HepG2 (cell line): ENCODE measurements around the gene EMILIN1. TPM values are rescaled to one million over a fixed set of nuclear protein-coding genes. Genes with fewer than 3 reads are reported as not detected.

ENCODE experiments used
- CCAR2 ChIP-seq: fragments of 200-400 bp; formaldehyde crosslinking; optimal IDR thresholded peaks from 2 replicates; pipeline ENCODE3; 2018; ENCODE audit warnings: low read depth, mild to moderate bottlenecking, low read length, moderate library complexity
- EZH2 ChIP-seq: conservative IDR thresholded peaks from 2 replicates; pipeline ENCODE4 v1.6.1; 2012; ENCODE audit warnings: mild to moderate bottlenecking, low read depth, low read length, moderate library complexity
- GPN1 ChIP-seq: sonication (generic); formaldehyde crosslinking; IDR thresholded peaks from 2 replicates; pipeline ENCODE4 v1.5.1; 2020; ENCODE audit warnings: missing genetic modification reagents, borderline replicate concordance
- HMGXB4 ChIP-seq, 2 experiments: sonication (generic) in 1 of 2; formaldehyde crosslinking in 1 of 2; IDR thresholded peaks; 2 replicates each; pipeline versions ENCODE4 v1.4.0 to v1.6.1; 2018 to 2020; ENCODE audit warnings: missing genetic modification reagents in 2 of 2, borderline replicate concordance in 1 of 2, low read depth in 1 of 2, mild to moderate bottlenecking in 1 of 2, missing biosample characterization in 1 of 2
- JARID2 ChIP-seq: sonication (generic); formaldehyde crosslinking; IDR thresholded peaks from 2 replicates; pipeline ENCODE4 v1.8.1; 2023; ENCODE audit warnings: missing genetic modification reagents, inconsistent platforms; ENCODE audit not compliant: insufficient replicate concordance
- JDP2 ChIP-seq: sonication (generic); formaldehyde crosslinking; IDR thresholded peaks from 2 replicates; pipeline ENCODE4 v1.8.1; 2022; ENCODE audit warnings: missing genetic modification reagents, borderline replicate concordance
- KDM1A ChIP-seq: IDR thresholded peaks from 2 replicates; pipeline ENCODE4 v1.6.1; 2016; ENCODE audit warnings: missing compliant biosample characterization
- LBX2 ChIP-seq: sonication (generic); formaldehyde crosslinking; IDR thresholded peaks from 2 replicates; pipeline ENCODE4 v1.5.0; 2020; ENCODE audit warnings: missing genetic modification reagents, mild to moderate bottlenecking, borderline replicate concordance
- MED8 ChIP-seq: sonication (generic); formaldehyde crosslinking; IDR thresholded peaks from 2 replicates; pipeline ENCODE4 v1.8.1; 2023; ENCODE audit warnings: mild to moderate bottlenecking, missing genetic modification reagents; ENCODE audit not compliant: insufficient replicate concordance
- NR2F1 ChIP-seq, 2 experiments: fragments of 450-650 bp in 1 of 2; formaldehyde crosslinking in 1 of 2; IDR thresholded peaks; 2 replicates each; pipeline versions ENCODE4 v1.5.0 to v1.6.1; 2016 to 2020; ENCODE audit warnings: mild to moderate bottlenecking in 1 of 2, missing compliant biosample characterization in 1 of 2, missing genetic modification reagents in 1 of 2, moderate library complexity in 1 of 2
- ONECUT2 ChIP-seq: sonication (generic); formaldehyde crosslinking; IDR thresholded peaks from 2 replicates; pipeline ENCODE4 v1.4.0; 2020; ENCODE audit warnings: missing genetic modification reagents
- SETDB1 ChIP-seq: sonication (generic); formaldehyde crosslinking; IDR thresholded peaks from 2 replicates; pipeline ENCODE4 v1.5.1; 2020; ENCODE audit warnings: missing genetic modification reagents, mild to moderate bottlenecking, borderline replicate concordance
- SOX13 ChIP-seq, 3 experiments: fragments of 450-650 bp in 1 of 3; sonication (generic) in 1 of 3; formaldehyde crosslinking in 1 of 3; IDR thresholded peaks in 2 of 3; conservative IDR thresholded peaks in 1 of 3; 2 replicates each; pipeline versions ENCODE4 v1.5.0 to v1.6.1; 2016 to 2020; ENCODE audit warnings: antibody characterized with exemption in 1 of 3, mild to moderate bottlenecking in 1 of 3, missing compliant biosample characterization in 1 of 3, missing genetic modification reagents in 1 of 3, moderate library complexity in 1 of 3
- ZMAT5 ChIP-seq: sonication (generic); formaldehyde crosslinking; IDR thresholded peaks from 2 replicates; pipeline ENCODE4 v1.5.0; 2020; ENCODE audit warnings: mild to moderate bottlenecking, low read depth, missing genetic modification reagents, borderline replicate concordance
- ZNF143 ChIP-seq: sonication (generic); formaldehyde crosslinking; IDR thresholded peaks from 2 replicates; pipeline ENCODE4 v1.4.0; 2020; ENCODE audit warnings: missing genetic modification reagents
- ZNF30 ChIP-seq: sonication (generic); formaldehyde crosslinking; IDR thresholded peaks from 2 replicates; pipeline ENCODE4 v1.5.0; 2020; ENCODE audit warnings: mild to moderate bottlenecking, missing genetic modification reagents
- ZNF34 ChIP-seq: sonication (generic); formaldehyde crosslinking; IDR thresholded peaks from 2 replicates; pipeline ENCODE4 v1.4.0; 2020; ENCODE audit warnings: mild to moderate bottlenecking, missing genetic modification reagents, borderline replicate concordance
- ZNF552 ChIP-seq: sonication (generic); formaldehyde crosslinking; IDR thresholded peaks from 2 replicates; pipeline ENCODE4 v1.9.0; 2022; ENCODE audit warnings: missing genetic modification reagents, mild to moderate bottlenecking, borderline replicate concordance
- ZNF639 ChIP-seq: conservative IDR thresholded peaks from 2 replicates; pipeline ENCODE4 v1.6.1; 2018; ENCODE audit warnings: missing genetic modification reagents
- ZNF790 ChIP-seq: sonication (generic); formaldehyde crosslinking; IDR thresholded peaks from 2 replicates; pipeline ENCODE4 v1.8.0; 2022; ENCODE audit warnings: missing genetic modification reagents, mild to moderate bottlenecking, borderline replicate concordance
- polyA plus RNA-seq, 8 experiments: library from polyadenylated mRNA; depleted of rRNA in 3 of 8; stranded (reverse) in 7 of 8; unstranded in 1 of 8; fragments of >200 nt; fragmentation: Illumina TruSeq in 4 of 8; extraction: Trizol in 4 of 8; gene quantifications; 2 replicates each; pipeline versions ENCODE4 v1.2.1 to v1.2.3, GENCODE V29; 2011 to 2016; ENCODE audit warnings: low read depth in 4 of 8, missing spikeins in 1 of 8, mixed read lengths in 1 of 8; ENCODE audit not compliant: insufficient read depth in 1 of 8
- total RNA-seq, 5 experiments: library from RNA; depleted of rRNA; stranded (reverse); fragments of >200 nt; fragmentation: Illumina TruSeq; extraction: Trizol; gene quantifications; 2 replicates each; pipeline ENCODE4 v1.2.3, GENCODE V29; 2016; ENCODE audit warnings: low read depth in 1 of 5

EMILIN1 gene
- total and polyA plus RNA-seq, 2 of the 13 experiments (the other 11 are each of a cell fraction or from before 2014, with no cell fraction given): 8.1 to 9.7 TPM

- peak; percentile 54; the same call in 1 of the 2 replicates for TF ChIP-seq ZMAT5 (CRISPR knock-in tag)
- no peak for TF ChIP-seq GPN1
- TF ChIP-seq NR2F1 (CRISPR knock-in tag; IDR thresholded peaks at IDR 0.05): peak; percentile 55 to 73; a peak in 3 of 4 replicates
- no peak; the same call in 1 of the 2 replicates for TF ChIP-seq ZNF34 (CRISPR knock-in tag)
- no peak for TF ChIP-seq JDP2
- no peak for TF ChIP-seq ZNF790 (CRISPR knock-in tag)
- peak; percentile 76; the same call in 1 of the 2 replicates for TF ChIP-seq ZNF639
- peak; percentile 36 to 70; a peak in 3 of 4 replicates for TF ChIP-seq HMGXB4 (CRISPR knock-in tag; IDR thresholded peaks at IDR 0.05; ENCODE audit: borderline replicate concordance in 1 of 2, low read depth in 1 of 2)
- 0 out of 2 replicates have a peak, but pooled peaks have one; percentile 25 for TF ChIP-seq ONECUT2 (CRISPR knock-in tag)
- TF ChIP-seq SETDB1 (CRISPR knock-in tag): no peak
- peak; percentile 38; the same call in 1 of the 2 replicates for TF ChIP-seq ZNF552
- no peak for TF ChIP-seq EZH2
- TF ChIP-seq CCAR2: no peak
- no peak for TF ChIP-seq ZNF30 (CRISPR knock-in tag)
- TF ChIP-seq MED8 (CRISPR knock-in tag): peak; percentile 94
- TF ChIP-seq JARID2 (CRISPR knock-in tag): peak; percentile 85
- TF ChIP-seq LBX2 (CRISPR knock-in tag): peak; percentile 59; the same call in 1 of the 2 replicates
- TF ChIP-seq SOX13 (IDR thresholded peaks at IDR 0.05): peak; percentile 57
- peak in 1 of 2 experiments; percentile 92; a peak in 2 of 4 replicates for TF ChIP-seq SOX13 (CRISPR knock-in tag; conservative IDR thresholded peaks at IDR 0.05 in 1 of 2, IDR thresholded peaks at IDR 0.05 in 1 of 2)
- peak; percentile 97 for TF ChIP-seq ZNF143 (CRISPR knock-in tag)
- TF ChIP-seq KDM1A (CRISPR knock-in tag): peak; percentile 80; the same call in 1 of the 2 replicates
These were observed 17.6 kb downstream of the EMILIN1 start (continued) for GRCh38 chr2:27095745-27096651.
